ENCODE measurements around the gene C1QTNF12.
"Not testable (repeated sequence)": the region's sequence is repeated elsewhere in the genome, so short reads cannot be mapped to it uniquely, and the experiment has no call there.

The C1QTNF12 gene

DNA sequence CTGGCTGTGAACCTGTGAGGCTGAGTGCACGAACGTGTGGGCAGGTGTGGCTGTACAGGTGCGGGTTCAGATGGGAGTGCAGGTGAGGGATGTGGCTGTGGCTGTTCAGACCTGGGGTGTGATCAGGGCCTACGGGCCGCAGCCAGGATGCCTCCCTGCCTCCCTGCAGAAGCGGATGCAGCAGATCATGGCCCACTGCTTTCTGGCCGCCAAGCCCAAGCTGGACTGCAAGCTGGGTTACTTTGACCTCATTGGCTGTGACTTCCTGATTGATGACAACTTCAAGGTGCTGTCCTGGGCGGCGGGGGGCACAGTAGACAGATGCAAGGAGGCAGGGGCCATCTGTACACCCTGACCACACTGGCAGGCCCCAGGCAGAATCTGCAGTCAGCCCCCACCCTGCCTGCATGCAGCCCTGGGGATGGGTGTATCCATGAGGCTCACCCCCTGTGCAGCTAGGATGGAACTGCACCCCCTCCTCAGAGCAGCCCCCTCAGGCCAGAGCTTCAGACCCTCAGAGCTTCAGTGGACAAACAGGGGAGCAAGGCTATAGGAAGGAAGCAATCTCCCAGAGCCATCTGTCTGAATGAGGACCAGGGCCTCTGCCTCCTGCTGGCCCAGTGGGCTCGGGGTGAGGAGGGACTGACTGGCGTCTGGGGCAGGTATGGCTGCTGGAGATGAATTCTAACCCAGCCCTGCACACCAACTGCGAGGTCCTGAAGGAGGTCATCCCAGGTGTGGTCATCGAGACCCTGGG is 49.9 kb downstream of the C1QTNF12 start:
- no peak for DNase-seq (ENCODE audit: low read depth)
- TF ChIP-seq, protein P1, sequence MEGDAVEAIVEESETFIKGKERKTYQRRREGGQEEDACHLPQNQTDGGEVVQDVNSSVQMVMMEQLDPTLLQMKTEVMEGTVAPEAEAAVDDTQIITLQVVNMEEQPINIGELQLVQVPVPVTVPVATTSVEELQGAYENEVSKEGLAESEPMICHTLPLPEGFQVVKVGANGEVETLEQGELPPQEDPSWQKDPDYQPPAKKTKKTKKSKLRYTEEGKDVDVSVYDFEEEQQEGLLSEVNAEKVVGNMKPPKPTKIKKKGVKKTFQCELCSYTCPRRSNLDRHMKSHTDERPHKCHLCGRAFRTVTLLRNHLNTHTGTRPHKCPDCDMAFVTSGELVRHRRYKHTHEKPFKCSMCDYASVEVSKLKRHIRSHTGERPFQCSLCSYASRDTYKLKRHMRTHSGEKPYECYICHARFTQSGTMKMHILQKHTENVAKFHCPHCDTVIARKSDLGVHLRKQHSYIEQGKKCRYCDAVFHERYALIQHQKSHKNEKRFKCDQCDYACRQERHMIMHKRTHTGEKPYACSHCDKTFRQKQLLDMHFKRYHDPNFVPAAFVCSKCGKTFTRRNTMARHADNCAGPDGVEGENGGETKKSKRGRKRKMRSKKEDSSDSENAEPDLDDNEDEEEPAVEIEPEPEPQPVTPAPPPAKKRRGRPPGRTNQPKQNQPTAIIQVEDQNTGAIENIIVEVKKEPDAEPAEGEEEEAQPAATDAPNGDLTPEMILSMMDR (IDR thresholded peaks at IDR 0.05; ENCODE audit: low read depth, low read length, missing control alignments), result no peak
- H3K4me3 ChIP-seq (ENCODE audit: low read depth, low read length), result no peak overlapping the region
- in situ Hi-C loops (cut with HindIII; ENCODE audit: low sequenced_read_pairs), result no loop called here

DNA sequence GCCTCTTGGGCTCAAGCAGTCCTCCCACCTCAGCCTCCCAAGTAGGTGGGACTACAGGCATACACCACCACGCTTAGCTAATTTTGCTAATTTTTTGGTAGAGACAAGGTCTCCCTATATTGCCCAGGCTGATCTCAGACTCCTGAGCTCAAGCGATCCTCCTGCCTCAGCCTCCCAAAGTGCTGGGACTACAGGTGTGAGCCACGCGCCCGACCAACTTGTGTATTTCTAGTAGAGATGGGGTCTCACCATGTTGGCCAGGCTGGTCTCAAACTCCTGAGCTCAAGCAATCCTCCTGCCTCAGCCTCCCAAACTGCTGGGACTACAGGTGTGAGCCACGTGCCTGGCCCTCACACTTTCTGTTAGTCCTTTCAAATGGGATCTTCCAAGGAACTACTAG is 50.8 kb downstream of the C1QTNF12 start:
- DNase-seq (ENCODE audit: low read depth); H3K4me3 ChIP-seq (ENCODE audit: low read depth, low read length); in situ Hi-C loops (cut with HindIII; ENCODE audit: low sequenced_read_pairs): not testable (repeated sequence)

DNA sequence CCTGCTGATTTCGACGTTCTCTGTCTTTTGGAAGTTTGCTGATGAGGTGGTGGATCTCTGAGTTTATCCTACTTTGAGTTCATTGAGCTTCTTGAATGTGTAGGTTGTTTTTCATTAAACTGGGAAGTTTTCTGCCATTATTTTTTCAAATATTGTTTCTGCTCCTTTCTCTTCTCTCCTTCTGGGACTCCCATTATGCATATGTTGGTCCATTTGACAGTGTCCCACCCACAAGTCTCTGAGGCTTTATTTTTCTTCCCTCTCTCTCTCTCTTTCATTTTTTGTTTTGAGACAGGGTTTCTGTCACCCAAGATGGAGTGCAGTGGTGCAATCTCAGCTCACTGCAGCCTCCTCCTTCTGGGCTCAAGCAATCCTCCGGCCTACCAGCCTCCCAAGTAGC is 51.8 kb downstream of the C1QTNF12 start:
- TF ChIP-seq, protein P1 (IDR thresholded peaks at IDR 0.05; ENCODE audit: low read depth, low read length, missing control alignments), result no peak
- in situ Hi-C loops (cut with HindIII; ENCODE audit: low sequenced_read_pairs), result no loop called here
- no peak overlapping the region for H3K4me3 ChIP-seq (ENCODE audit: low read depth, low read length)
- DNase-seq (ENCODE audit: low read depth), result no peak

Data from astrocyte of the cerebellum (primary cell).